SU-DHL-6 (cell line): ENCODE results near the gene SYCP1.

Experiments used
- EZH2phosphoT487 ChIP-seq: fragments of 200-600 bp; sonication (generic), shearing (Covaris generic); conservative IDR thresholded peaks from 2 replicates; pipeline ENCODE4 v1.6.1; 2018; ENCODE audit warnings: mild to moderate bottlenecking, antibody characterized with exemption, low read length, moderate library complexity, mixed read lengths
- TF ChIP-seq, protein P1 (sequence below): fragments of 200-600 bp; sonication (generic); IDR thresholded peaks from one replicate; pipeline ENCODE4 v1.5.1; 2017; ENCODE audit warnings: antibody characterized with exemption, mild to moderate bottlenecking, low read length, moderate library complexity; ENCODE audit not compliant: insufficient read depth, poor library complexity, severe bottlenecking

GRCh38 chr1:115012434-115012833 is 157.8 kb downstream of the SYCP1 start:
- TF ChIP-seq, protein P1, sequence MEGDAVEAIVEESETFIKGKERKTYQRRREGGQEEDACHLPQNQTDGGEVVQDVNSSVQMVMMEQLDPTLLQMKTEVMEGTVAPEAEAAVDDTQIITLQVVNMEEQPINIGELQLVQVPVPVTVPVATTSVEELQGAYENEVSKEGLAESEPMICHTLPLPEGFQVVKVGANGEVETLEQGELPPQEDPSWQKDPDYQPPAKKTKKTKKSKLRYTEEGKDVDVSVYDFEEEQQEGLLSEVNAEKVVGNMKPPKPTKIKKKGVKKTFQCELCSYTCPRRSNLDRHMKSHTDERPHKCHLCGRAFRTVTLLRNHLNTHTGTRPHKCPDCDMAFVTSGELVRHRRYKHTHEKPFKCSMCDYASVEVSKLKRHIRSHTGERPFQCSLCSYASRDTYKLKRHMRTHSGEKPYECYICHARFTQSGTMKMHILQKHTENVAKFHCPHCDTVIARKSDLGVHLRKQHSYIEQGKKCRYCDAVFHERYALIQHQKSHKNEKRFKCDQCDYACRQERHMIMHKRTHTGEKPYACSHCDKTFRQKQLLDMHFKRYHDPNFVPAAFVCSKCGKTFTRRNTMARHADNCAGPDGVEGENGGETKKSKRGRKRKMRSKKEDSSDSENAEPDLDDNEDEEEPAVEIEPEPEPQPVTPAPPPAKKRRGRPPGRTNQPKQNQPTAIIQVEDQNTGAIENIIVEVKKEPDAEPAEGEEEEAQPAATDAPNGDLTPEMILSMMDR = no peak
- TF ChIP-seq EZH2phosphoT487 = no peak
